HG02981 (cell line): ENCODE measurements around the gene TAS2R41.
"Not testable (repeated sequence)": the region's sequence is repeated elsewhere in the genome, so short reads cannot be mapped to it uniquely, and the experiment has no call there.

ENCODE experiments used
- ATAC-seq: cut with Tn5 transposase; IDR thresholded peaks from one replicate; pipeline ENCODE4 v1.9.1; 2021; ENCODE audit warnings: mild to moderate bottlenecking, moderate library complexity; ENCODE audit not compliant: unreplicated experiment

Gene TAS2R41

GRCh38 chr7:143514995-143515735, 37.5 kb downstream of the TAS2R41 start:
- no peak for ATAC-seq

- no peak for ATAC-seq
Measured at GRCh38 chr7:143516981-143517380, 39.3 kb downstream of the TAS2R41 start.

GRCh38 chr7:143518521-143518920, 40.8 kb downstream of the TAS2R41 start:
- no peak for ATAC-seq

- no peak for ATAC-seq
Measured at GRCh38 chr7:143518941-143519340, 41.3 kb downstream of the TAS2R41 start.

GRCh38 chr7:143519411-143520131, 41.9 kb downstream of the TAS2R41 start:
- no peak for ATAC-seq

GRCh38 chr7:143522309-143522916, 44.7 kb downstream of the TAS2R41 start:
- ATAC-seq, result not testable (repeated sequence)
